ENCODE measurements around the gene AOAH.

Gene AOAH

DNA sequence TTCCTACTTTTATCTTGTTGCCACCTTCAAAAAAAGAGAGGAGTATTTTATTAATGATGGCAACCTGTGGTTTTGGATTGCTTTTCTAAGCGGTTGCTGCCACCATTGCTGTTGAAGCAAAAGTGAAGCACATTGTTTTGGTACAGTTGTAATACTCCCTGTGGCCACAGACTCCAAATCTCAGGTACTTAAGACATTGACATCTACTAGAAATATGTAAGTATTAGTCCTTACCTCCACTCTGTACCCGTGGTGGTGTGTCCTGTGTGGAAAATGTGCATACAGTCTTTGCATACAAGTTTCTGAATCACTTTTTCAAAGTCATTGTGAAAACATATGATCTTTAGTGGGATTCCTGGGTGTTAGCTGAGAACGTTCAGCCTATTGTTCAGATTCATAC, 248.9 kb downstream of the AOAH start:
- H3K27ac Mint-ChIP-seq: no peak overlapping the region
- peaks cover 16% of the 10 kb centered on the region for H3K9me3 Mint-ChIP-seq
- H3K36me3 Mint-ChIP-seq (ENCODE audit: low read depth): no peaks in the 10 kb centered on the region
- no peaks in the 10 kb centered on the region for H3K4me1 Mint-ChIP-seq
- no peak overlapping the region for H3K4me3 Mint-ChIP-seq
- TF ChIP-seq, protein P1, sequence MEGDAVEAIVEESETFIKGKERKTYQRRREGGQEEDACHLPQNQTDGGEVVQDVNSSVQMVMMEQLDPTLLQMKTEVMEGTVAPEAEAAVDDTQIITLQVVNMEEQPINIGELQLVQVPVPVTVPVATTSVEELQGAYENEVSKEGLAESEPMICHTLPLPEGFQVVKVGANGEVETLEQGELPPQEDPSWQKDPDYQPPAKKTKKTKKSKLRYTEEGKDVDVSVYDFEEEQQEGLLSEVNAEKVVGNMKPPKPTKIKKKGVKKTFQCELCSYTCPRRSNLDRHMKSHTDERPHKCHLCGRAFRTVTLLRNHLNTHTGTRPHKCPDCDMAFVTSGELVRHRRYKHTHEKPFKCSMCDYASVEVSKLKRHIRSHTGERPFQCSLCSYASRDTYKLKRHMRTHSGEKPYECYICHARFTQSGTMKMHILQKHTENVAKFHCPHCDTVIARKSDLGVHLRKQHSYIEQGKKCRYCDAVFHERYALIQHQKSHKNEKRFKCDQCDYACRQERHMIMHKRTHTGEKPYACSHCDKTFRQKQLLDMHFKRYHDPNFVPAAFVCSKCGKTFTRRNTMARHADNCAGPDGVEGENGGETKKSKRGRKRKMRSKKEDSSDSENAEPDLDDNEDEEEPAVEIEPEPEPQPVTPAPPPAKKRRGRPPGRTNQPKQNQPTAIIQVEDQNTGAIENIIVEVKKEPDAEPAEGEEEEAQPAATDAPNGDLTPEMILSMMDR (IDR thresholded peaks at IDR 0.05; ENCODE audit: unreplicated experiment in 3 of 3): no peak
- no peaks in the 10 kb centered on the region for H3K27me3 Mint-ChIP-seq (ENCODE audit: low read depth)

DNA sequence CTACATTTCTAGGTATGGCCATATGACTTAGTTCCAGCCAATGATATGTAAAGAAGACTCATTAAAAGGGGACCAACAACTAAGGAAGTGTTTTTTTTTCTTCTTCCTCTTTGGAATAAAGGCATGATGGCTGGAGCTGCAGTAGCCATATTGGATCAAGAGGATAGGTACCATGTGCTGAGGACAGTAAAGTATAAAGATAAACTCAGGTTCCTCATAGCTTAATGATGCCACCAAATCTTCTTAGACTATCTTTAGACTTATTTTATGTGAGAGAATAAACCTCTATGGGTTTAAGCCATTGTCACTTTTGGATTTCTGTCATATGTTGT, 249.3 kb downstream of the AOAH start:
- H3K27ac Mint-ChIP-seq: no peak overlapping the region
- TF ChIP-seq, protein P1 (IDR thresholded peaks at IDR 0.05; ENCODE audit: unreplicated experiment in 3 of 3): no peak
- H3K4me3 Mint-ChIP-seq: no peak overlapping the region
- H3K36me3 Mint-ChIP-seq (ENCODE audit: low read depth): no peaks in the 10 kb centered on the region
- no peaks in the 10 kb centered on the region for H3K27me3 Mint-ChIP-seq (ENCODE audit: low read depth)
- H3K4me1 Mint-ChIP-seq: no peaks in the 10 kb centered on the region
- H3K9me3 Mint-ChIP-seq: peaks cover 12% of the 10 kb centered on the region

DNA sequence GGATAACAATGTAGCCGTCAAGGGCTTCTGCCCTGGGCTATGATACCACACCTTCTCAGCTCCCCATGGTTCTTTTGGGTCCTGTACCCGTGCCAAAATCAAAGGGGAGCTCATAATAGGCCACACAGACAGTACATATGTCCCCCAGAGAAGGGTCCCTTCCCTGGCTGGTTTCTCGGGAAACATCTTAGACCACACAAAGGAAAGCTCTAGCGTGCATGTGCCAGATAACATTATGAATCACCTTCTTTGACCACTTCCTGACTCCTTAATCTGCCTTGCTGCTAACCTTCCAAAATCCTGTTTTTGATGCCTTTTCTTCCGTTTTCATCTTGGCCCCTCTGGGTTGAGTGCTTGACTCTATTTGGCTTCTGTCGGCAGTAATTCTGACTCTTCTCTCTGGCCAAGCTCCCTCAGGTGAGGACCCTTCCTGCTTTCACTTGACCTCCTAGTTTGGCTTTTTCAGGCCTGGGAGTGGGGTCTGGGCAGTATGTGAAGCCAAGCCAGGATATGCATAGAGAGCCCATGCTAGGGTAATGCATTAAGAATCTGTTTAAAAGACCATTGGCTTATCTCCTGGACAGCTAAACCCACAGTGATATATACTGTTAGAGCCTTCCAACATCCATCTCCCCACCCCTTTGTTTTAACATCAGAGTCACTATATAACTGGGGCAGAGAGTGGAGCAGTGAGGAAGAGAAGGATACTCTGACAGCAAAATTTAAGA, 249.8 kb downstream of the AOAH start:
- Mint-ChIP-seq H3K4me3 (no peak overlapping the region), H3K27me3 (ENCODE audit: low read depth) (no peaks in the 10 kb centered on the region), H3K4me1 (no peaks in the 10 kb centered on the region), H3K36me3 (ENCODE audit: low read depth) (no peaks in the 10 kb centered on the region), H3K9me3 (peaks cover 6% of the 10 kb centered on the region), H3K27ac (no peak overlapping the region)
- TF ChIP-seq, protein P1 (IDR thresholded peaks at IDR 0.05; ENCODE audit: unreplicated experiment in 3 of 3): no peak

DNA sequence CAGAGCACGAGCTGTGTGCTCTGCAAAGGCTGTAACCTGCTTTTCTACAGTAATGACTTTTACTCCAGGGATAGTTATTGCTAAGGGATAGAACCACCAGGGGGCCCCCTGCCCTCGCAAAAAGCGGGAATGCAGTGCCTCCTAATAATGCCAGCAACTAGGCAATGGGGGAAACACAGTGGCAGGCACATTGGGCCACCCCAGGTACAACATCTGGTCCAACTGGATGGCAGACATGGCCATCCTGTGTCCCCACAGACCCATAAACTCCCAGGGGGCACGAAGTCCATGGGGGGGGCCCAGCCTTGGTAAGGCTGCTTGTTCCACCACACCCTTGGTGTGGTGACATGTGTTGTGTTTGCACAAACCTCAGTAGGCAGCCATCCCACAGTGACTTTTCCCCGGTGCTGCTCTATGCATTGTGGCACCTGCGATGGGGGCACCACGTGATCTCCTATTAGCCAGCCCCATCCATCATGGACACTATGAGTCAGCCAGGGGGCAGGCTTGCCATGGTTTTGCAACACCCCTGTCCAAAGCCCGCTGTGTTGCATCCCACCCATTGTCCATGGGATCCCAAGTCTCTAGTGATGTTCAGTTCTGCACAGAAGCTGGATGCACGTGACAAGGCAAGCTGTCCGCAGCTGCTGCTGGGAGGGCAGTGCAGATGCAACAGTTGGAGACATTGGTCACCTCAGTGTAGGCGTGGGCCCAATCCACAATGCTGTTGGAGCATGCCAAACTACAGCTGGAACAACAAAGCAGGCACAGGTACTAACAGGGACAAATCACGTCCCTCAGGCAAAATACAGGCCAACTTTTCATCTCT, 250.6 kb downstream of the AOAH start:
- Mint-ChIP-seq H3K27me3 (ENCODE audit: low read depth) (no peaks in the 10 kb centered on the region), H3K9me3 (no peaks in the 10 kb centered on the region), H3K4me1 (no peaks in the 10 kb centered on the region), H3K4me3 (no peak overlapping the region), H3K36me3 (ENCODE audit: low read depth) (no peaks in the 10 kb centered on the region), H3K27ac (no peak overlapping the region)
- TF ChIP-seq, protein P1 (IDR thresholded peaks at IDR 0.05; ENCODE audit: unreplicated experiment in 3 of 3): peak; percentile 52 to 58 (median 54)

DNA sequence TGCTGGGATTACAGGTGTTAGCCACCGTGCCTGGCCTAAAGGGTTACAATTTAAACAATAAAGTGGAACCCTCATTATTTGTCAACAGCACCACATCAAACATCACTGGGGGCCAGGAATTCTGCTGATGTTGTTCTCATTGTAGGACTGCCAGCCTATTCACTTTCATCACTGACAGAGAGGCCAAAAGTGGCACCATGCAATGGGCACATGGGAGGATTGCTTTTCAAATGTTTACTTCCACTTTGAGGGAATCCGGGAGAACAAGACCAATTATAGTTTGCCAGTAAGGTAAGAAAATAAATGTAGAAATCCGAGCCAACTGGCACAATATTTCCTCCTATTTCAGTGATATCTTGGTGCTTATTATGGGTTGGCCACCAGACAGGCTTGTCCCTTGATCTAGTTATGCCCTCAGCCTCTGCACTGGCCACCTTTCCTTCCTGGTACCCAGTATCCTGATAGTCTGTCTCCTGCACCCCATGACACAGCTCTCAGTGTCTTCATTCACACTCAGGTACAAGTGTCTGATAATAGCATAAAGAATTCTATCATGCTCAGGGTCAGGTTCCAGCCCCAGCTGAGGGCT, 252.1 kb downstream of the AOAH start:
- Mint-ChIP-seq H3K4me1 (no peaks in the 10 kb centered on the region), H3K36me3 (ENCODE audit: low read depth) (no peaks in the 10 kb centered on the region), H3K4me3 (no peak overlapping the region), H3K27me3 (ENCODE audit: low read depth) (no peaks in the 10 kb centered on the region), H3K27ac (no peak overlapping the region), H3K9me3 (peaks cover 4% of the 10 kb centered on the region)
- TF ChIP-seq, protein P1 (IDR thresholded peaks at IDR 0.05; ENCODE audit: unreplicated experiment in 3 of 3): no peak

Data from nephron (organoid).